HG03439 (cell line): ENCODE results near the gene SERPINB13.

ENCODE experiments used
- ATAC-seq: cut with Tn5 transposase; IDR thresholded peaks from one replicate; pipeline ENCODE4 v1.9.1; 2021; ENCODE audit warnings: mild to moderate bottlenecking, moderate library complexity; ENCODE audit not compliant: unreplicated experiment

The SERPINB13 gene, protein sequence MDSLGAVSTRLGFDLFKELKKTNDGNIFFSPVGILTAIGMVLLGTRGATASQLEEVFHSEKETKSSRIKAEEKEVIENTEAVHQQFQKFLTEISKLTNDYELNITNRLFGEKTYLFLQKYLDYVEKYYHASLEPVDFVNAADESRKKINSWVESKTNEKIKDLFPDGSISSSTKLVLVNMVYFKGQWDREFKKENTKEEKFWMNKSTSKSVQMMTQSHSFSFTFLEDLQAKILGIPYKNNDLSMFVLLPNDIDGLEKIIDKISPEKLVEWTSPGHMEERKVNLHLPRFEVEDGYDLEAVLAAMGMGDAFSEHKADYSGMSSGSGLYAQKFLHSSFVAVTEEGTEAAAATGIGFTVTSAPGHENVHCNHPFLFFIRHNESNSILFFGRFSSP

DNA sequence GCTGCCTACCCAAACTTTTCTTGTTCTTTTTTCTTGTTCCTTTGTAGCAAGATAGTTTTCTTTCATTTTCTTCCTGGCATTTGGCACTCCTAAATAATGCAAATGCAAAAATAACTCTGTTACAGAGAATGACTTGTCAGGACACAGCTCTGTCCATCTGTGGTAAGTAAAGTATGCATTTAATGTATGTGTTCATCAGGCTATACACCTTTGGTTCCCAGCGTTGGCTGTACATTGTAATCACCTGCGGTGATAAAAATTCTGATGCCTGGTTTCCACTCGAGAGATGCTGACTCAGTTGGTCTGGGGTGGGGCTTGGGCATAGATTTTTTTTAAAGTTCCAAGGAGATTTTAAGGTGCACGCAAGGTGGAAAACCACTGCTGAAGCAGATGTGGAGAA, at the start of gene SERPINB13:
Gene SERPINB13 (plus strand): TSS at position 378 of the 400 bp plus-strand sequence. CDS start 1,325 bp downstream, outside the sequence.
- ATAC-seq = no peak

DNA sequence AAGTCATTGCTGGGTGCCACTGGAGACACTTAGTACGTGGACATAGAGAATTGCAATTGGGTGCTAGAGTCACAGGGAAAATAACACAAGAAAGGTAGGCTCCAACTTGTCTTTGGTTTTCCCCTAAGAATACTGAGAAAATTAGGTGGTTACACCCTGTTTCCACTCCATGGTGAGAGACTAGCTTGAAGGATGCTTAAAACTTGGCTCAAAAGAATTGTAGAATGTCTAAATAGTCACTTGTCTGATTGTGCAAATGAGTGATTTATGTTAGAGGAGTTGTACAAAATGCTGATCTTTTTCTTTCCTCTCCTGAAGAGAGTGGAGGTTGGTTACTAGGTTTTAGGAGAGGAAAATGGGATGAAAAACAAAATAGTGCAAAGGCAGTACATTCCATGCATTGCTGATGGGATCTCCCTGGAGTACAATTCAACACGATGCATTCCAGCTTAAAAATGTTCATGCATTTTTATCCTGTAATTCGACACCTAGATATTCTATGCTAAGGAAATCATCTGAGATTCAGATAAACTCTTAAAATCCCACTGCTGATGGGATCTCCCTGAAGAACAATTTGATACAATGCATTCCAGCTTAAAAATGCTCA, 47.1 kb upstream of the SERPINB13 start:
- ATAC-seq = no peak

DNA sequence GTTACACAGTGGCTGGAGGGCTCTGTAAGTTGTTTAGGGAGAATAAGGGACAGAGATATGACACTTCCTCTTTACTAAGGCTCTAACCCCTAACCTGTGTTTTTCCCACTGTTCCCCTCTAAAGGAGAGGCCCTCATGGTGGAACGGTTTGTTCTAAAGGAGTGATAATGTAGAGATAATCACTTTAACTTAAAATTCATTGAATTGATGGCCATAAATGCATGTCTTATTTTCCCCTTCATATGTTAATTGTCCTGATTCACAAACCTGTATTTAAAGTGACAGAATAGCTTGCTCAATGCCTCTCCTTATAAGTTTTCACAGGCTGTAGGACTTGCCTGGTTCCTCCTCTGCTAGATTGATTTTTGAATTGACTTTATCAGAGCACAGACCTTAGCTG, 45.1 kb upstream of the SERPINB13 start, which contains the start of gene SERPINB12:
Gene SERPINB12 (plus strand): TSS at position 301 of the 400 bp plus-strand sequence. CDS start 13,791 bp downstream, outside the sequence.
- no peak for ATAC-seq

DNA sequence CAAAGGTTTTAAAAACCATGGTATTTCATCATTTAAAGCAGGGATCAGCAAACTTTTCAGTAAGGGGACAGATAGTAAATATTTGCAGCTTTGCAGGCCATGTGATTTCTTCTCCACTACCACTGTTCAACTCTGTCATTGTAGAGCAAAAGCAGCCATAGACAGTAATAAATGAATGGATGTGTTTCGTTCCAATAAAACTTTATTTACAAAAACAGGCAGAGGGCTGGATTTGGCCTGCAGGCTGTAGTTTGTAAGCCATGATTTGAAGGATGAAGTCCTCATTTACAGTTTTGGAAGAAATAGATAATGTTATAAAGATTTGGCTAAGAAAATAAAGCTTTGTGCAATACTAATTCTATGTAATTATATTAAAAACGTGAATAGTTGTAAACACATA, 43.1 kb upstream of the SERPINB13 start:
- no peak for ATAC-seq

DNA sequence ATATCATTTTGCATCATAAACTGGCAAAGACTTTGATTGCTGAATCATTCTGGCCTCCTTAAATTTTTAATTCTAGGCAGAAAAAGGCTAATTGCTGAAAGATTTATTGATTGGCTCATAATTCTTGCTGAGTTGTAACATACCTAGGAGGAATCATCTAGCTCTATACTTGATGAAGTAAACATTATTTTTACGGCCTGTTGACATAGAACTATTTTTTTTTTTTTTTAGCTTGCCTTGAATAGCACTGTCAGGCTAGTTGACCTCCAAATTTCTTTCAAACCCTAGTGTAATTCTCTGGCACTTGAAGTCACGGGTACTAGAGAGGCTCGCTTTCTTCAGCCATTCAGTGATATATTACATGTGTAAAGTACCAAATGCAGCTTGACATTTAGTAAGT, 42.1 kb upstream of the SERPINB13 start:
- no peak for ATAC-seq

DNA sequence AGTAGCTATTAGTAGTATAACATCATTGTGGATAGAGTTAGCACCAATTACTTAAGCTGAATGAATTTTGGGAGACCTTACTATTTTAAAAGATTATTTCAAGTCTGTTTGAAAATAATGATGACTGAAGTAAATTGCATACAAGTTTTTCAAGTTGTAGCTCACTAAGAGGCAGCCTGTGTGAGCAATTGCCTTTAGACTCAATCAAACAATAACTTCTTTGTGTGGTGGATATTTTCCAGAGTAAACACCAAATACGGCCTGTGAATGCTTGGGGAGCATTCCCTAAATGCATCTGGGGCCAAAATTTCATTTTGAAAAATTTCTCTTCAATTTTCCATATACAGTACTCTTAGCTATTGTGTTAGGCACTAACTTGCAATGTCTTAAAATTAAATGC, 37.1 kb upstream of the SERPINB13 start:
- no peak for ATAC-seq

DNA sequence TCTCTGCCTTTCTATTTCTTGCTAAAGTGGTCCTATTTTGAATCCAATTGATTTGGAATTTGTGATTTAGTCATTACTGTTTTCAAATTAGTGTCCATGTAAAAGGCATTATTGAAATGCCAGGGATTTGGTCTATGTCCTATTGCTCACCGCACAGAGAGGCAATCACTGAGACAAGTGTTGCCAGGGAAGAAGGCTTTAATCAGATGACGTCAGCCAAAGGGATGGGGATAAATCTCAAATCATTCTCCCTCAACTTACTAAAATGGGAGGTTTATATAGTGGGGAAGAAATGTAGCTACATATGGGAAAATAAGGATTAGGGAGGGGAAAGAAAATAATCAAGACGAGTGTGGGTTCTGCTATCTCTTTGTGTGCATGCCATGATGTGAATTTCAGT, 35.4 kb upstream of the SERPINB13 start:
- no peak for ATAC-seq

DNA sequence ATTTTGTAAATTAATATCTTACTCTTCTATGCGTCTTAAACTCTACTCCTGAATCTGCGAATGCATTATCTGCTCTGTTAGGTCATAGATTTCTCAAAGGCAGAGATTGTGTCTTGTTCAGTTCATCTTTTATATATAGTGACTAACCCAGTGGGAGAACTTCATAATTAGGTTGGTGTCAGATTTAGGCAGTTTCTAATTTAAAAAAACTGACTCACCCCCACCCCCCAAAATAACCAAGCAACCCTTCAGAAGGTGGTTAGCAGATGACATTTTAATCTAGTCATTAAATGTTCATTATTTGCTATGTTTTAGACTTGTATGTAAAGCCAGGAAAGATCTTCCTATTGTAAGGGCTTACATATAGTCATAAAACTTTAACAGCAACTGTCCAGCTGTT, 34.6 kb upstream of the SERPINB13 start:
- ATAC-seq = no peak

DNA sequence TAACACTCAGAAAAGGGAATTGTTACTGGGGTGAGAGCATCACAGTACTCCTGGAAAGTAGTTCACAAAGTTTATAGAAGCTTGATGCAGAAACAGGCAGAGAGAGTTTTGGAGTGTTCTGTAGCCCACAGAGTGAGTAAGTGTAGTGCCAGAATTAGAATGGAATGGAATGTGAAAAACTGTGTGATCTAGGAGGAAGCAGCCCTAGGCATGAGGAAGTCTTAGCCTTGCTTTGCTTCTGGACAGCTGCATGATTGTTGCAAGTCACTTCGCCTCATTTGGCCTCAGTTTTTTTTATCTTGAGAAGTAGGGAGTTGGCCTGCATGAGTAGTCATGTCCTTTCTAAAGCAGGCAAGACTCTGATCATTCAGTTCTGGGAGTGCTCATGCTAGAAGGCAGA, 34.1 kb upstream of the SERPINB13 start:
- no peak for ATAC-seq

DNA sequence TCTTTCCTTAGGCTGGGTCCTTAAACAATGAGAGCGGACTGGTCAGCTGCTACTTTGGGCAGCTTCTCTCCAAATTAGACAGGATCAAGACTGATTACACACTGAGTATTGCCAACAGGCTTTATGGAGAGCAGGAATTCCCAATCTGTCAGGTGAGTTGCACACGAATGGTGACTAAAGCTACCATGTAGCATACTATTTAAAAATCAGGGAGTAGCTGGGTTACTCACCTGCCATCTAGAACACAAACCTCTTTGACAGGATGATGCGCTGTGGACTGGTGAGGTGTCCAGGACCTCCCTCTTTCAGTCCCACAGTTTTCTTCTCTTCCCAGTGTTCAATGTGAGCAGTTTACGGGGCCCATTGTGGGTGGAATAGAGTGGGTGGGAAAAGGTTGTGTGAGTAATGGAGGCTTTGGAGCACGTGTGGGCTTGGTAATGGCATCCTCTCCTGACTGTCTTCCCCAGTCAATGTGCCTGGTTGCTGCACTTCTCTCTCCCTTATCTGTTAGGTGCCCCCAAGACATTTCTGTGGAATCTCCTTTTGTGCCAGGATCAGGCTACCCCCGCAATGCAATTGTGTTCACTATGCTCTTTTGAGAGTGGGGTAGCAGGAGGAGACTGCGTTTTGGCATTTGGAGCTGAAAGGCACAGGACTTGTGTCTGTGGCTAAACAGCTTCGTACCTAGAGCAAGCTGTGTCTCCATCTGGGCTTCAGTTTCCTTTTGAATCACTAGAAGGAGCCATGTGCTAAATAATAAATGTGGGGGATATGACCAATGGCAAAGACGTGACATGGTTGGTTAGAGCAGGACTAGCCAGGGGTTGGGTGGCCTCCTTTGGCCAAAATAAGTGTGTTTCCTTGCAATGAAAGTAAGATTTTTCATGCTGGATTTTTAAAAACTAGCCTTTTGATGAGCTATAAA, 27.3 kb upstream of the SERPINB13 start:
- no peak for ATAC-seq

DNA sequence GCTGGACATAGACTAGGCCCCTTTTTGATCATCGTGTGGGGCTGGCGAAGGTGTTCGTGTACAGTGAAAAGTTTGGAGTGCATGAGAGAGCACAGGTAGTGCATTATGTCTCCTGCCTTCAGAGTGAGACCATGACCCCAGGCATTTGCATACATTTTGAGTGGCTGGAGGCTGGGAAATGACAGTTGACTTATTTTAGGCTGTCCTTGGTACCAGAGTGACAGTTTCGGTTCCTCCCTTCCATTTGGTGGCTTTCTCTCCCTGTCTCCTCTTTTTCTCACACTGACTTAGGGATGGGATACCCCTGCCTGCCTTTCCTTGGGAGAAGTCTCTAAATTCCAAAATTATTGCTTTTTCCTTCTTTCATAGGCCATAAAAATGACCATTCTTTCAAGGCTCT, 24.9 kb upstream of the SERPINB13 start:
- no peak for ATAC-seq

DNA sequence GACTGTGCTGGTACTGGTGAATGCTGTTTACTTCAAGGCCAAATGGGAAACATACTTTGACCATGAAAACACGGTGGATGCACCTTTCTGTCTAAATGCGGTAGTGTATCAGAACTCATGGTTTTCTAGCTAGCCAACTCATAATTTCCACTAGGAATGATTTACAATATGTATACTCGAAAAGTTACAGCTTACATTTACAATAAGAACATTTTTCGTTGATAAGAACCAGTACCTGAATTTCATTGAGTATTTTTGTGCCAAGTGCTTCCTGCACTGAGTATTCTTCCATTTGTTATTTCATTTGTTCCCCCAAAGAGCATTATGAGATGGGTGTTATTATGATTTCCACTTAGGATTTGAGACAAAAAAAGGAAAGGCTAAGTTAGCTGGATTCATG, 23.1 kb upstream of the SERPINB13 start:
- no peak for ATAC-seq

DNA sequence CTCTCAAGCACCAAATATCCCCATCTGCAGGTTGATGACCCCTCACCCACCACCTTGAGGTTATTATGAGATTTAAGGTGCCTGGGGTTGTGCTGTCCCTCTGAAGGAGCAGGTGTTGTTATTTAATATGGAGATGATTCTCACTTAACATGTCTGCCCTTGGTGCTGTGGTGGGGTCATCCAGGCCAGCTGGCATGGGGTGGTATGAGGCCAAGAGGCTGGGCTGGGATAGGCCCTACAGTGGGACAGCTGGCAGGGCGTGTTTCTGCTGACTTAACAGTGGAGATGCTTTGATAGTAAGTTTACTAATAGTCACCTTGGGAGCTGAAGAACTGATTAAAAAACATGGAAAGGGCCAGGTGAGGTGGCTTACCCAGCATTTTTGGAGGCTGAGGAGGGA, 22.6 kb upstream of the SERPINB13 start:
- no peak for ATAC-seq

DNA sequence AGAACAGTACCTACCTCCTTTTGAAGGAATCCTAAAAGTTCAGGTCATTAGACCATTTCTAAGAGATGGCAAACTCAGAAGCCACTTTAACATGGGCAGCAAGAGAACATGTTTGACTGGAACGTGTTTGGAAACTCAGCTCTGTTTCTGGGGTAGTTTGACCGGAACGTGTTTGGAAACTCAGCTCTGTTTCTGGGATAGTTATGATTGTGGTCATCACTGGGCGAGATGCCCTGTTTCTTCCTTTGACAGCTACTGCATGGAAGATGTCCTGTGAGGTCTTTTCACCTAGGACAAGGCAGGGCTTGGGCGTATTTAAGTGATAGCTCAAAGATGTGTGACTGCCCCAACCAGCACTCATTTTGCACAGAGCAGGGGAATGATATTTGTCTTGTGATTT, 19.9 kb upstream of the SERPINB13 start:
- ATAC-seq = no peak

DNA sequence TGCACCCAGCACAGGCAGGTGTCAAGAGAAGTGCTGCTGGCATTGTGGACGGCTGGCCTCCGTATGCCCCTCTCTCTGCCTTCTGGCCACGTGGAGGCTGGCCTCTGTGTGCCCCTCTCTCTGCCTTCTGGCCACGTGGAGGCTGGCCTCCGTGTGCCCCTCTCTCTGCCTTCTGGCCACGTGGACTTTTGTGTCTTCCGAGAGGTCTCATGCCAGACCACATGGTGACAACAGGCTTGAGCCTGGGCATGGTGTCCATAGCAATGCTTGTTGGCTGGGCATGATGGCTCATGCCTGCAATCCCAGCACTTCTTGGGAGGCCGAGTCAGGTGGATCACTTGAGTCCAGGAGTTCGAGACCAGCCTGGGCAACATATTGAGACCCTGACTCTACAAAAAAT, 19.3 kb upstream of the SERPINB13 start:
- no peak for ATAC-seq

DNA sequence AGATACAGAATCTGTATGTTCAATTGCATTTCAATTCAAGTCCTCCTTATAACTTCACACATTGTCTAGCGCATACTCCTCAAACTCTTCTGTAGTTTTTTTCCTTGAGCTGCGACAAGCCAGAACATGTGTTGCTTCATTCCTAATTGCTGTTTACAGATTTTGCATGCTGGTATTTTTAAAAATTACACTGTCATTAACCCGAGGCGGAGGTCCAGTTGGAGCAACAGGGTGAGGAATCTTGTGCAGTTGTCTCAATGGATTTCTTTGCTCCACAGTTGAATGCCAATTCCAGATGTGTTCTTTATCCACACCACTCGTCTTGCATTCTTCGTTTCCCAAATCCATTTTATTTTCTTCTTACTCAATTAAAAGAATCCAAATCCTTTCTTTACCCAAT, 16.4 kb upstream of the SERPINB13 start:
- no peak for ATAC-seq

DNA sequence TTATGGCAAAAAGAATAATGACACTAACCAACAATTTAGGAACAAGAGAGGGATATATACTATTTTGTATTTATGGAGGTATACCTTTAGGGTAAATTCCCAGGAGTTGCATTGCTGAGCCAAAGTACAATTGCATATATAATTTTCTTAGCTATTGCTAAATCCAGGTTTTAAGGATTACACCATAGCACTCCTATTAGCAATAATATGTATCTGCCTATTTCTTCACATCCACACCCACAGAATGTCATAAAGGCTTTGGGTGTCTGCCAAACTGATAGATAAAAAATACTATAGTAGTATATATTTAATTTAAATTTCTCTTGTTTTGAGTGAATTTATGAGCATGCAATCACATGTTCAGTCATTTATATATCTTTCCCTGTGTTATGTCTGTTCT, 11.5 kb upstream of the SERPINB13 start:
- ATAC-seq = no peak

DNA sequence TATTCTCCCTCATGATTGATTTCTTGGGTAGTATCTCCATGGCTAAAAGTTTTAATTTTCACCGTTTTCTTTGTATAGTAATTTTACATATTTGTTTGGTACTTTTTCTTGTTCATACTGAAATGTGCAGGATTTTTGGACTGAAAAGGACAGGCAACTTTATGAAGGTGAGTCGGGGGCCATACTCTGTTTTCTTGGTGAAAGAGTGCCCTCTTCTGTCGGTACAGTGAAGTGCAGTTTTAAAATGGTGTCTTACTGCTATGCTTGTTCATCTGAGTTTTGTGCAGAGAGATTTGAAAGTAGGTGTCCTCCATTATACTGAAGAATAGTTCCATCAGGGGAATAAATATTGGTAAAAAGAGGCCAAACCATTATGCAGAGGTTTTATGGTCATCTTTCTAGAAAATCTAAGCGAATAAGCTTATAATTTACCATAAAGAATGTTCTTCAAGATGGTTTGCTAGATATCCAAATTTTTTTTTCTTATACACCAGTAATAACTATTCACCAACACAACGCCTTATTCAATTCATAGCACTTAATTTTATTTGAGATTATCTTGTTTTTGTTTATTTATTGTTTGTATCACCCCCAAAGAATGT, 8.7 kb upstream of the SERPINB13 start:
- ATAC-seq = peak; percentile 61

DNA sequence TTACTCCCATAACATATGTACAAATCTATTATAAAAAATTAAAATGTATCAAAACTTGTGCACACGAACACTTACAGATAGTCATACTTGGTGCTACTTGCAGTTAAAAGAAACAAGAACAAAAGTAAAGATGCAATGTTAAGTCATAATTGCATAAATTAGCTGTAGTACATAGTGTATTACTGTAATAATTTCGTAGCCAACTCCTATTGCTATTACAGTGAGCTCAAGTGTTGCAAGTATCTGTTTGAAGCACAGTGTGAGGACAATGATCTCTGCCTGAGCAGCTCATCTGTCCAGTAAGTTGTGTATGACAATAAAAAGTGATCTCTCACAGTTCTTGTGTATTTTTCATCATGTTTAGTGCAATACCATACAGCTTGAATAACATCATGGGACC, 7.5 kb upstream of the SERPINB13 start:
- no peak for ATAC-seq

DNA sequence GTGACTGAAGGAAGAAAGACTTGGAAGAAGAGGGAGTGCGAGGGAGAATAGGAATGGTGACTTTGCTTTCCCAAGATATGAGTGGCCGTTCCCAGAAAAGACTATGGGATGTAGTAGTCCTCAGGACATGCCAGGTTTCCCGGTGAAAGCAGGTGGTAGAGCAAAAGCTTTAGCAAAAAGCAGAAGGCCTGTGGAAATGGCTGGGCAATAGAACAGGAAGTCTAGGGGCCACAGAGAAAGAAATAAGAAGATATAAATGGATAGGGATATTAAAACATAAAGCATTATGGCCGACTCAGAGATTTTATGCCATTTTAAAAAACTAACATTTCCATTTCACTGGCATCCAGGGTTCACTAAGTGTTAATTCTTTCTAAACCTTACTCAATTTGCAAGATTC, 1.2 kb upstream of the SERPINB13 start:
- ATAC-seq = no peak

DNA sequence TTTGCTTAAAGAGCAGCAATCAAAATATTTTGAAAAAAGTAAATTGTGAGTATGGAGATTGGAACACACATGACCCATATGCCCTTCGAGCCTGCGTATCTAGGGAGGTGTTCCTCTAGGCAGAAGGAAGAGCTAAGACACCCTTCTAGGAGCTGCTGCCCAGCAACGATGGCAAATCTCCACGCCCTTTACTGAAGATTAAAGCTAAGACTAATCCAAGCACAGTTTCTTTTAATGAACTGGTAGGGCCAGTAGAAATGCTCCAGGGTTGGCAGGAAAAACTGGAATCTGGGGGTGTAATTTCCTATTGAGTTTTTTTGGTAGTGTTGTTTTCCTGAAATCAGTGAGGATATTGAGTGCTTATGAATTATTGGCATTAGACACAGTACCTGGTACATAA, 712 bp upstream of the SERPINB13 start:
- ATAC-seq = no peak
